ENCODE measurements around the gene ERP44.
"Not testable (repeated sequence)": the region's sequence is repeated elsewhere in the genome, so short reads cannot be mapped to it uniquely, and the experiment has no call there.

Gene ERP44

GRCh38 chr9:99998866-99999265 lies 99.9 kb downstream of the ERP44 start:
- H3K4me3 ChIP-seq (ENCODE audit: low read depth in 1 of 2, low read length in 1 of 2), result no peak overlapping the region
- TF ChIP-seq CTCF (IDR thresholded peaks at IDR 0.05), result no peak

GRCh38 chr9:99998266-99998665 lies 100.5 kb downstream of the ERP44 start:
- Histone ChIP-seq H3K27ac (no peak overlapping the region), H3K4me3 (ENCODE audit: low read depth in 1 of 2, low read length in 1 of 2) (no peak overlapping the region), H3K4me1 (ENCODE audit: control insufficient read depth in 1 of 2, insufficient read depth in 1 of 2, low read depth in 1 of 2, low read length in 1 of 2) (no peaks in the 10 kb centered on the region), H3K9me3 (no peaks in the 10 kb centered on the region), H3K27me3 (no peaks in the 10 kb centered on the region), H3K36me3 (peaks cover 5% of the 10 kb centered on the region)
- TF ChIP-seq CTCF (IDR thresholded peaks at IDR 0.05), result no peak

More at GRCh38 chr9:99998866-99999265, 99.9 kb downstream of the ERP44 start:
- Histone ChIP-seq H3K4me1 (ENCODE audit: control insufficient read depth in 1 of 2, insufficient read depth in 1 of 2, low read depth in 1 of 2, low read length in 1 of 2) (no peaks in the 10 kb centered on the region), H3K9me3 (no peaks in the 10 kb centered on the region), H3K27me3 (no peaks in the 10 kb centered on the region), H3K36me3 (peaks cover 11% of the 10 kb centered on the region), H3K27ac (no peak overlapping the region)

- H3K4me1 ChIP-seq (ENCODE audit: control insufficient read depth in 1 of 2, insufficient read depth in 1 of 2, low read depth in 1 of 2, low read length in 1 of 2); H3K9me3 ChIP-seq; H3K27me3 ChIP-seq; H3K27ac ChIP-seq; H3K36me3 ChIP-seq; H3K4me3 ChIP-seq (ENCODE audit: low read depth in 1 of 2, low read length in 1 of 2): not testable (repeated sequence)
These were observed 108.3 kb downstream of the ERP44 start for GRCh38 chr9:99990508-99990907.

DNA sequence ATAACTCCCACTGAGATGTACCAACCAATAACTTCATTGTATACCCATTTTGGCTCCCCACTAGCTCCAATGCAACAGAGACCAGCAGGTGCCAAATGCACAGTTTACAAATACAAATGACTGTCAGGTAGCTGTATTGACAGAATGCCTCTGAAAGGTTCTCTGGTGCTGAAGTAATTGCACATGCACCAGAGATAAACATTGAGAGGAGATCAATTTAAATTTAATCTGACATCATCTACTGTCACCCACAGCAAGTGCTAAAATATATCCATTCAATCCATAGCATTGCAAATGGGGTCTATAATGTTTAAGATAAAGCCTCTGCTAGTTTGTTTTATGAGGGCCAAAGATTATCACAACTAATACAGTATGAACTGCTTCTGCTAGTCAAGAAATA lies 112.2 kb downstream of the ERP44 start:
- no peak for TF ChIP-seq CTCF (IDR thresholded peaks at IDR 0.05)
- H3K36me3 ChIP-seq, result peaks cover 18% of the 10 kb centered on the region
- H3K9me3 ChIP-seq, result no peaks in the 10 kb centered on the region
- no peaks in the 10 kb centered on the region for H3K4me1 ChIP-seq (ENCODE audit: control insufficient read depth in 1 of 2, insufficient read depth in 1 of 2, low read depth in 1 of 2, low read length in 1 of 2)
- no peaks in the 10 kb centered on the region for H3K27me3 ChIP-seq
- no peak overlapping the region for H3K4me3 ChIP-seq (ENCODE audit: low read depth in 1 of 2, low read length in 1 of 2)
- H3K27ac ChIP-seq, result no peak overlapping the region

GRCh38 chr9:99980598-99980997 lies 118.2 kb downstream of the ERP44 start:
- no peak overlapping the region for H3K4me3 ChIP-seq (ENCODE audit: low read depth in 1 of 2, low read length in 1 of 2)
- no peaks in the 10 kb centered on the region for H3K9me3 ChIP-seq
- no peak for TF ChIP-seq CTCF (IDR thresholded peaks at IDR 0.05)
- peaks cover 32% of the 10 kb centered on the region for H3K36me3 ChIP-seq
- no peak overlapping the region for H3K27ac ChIP-seq
- no peaks in the 10 kb centered on the region for H3K27me3 ChIP-seq
- no peaks in the 10 kb centered on the region for H3K4me1 ChIP-seq (ENCODE audit: control insufficient read depth in 1 of 2, insufficient read depth in 1 of 2, low read depth in 1 of 2, low read length in 1 of 2)

DNA sequence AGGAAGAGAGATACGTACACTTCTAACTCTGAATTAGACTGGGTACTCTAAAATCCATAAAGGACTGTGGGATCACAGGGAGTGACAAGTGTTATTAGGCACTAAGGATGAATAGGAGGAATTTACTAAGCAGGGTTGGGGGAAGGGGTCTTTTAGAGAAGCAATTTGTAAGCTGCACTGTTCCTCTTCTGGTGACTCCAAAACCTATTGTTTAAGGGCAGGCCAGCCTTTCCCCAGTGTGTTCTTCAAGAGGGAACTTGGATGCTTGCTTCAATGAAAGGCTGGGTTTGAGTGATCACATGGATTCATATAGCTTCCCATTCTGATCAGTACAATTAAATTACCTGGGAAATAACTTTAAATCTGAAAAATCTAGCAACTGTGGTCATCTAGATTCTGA lies 120.6 kb downstream of the ERP44 start:
- no peaks in the 10 kb centered on the region for H3K9me3 ChIP-seq
- H3K36me3 ChIP-seq, result peaks cover 20% of the 10 kb centered on the region
- no peaks in the 10 kb centered on the region for H3K4me1 ChIP-seq (ENCODE audit: control insufficient read depth in 1 of 2, insufficient read depth in 1 of 2, low read depth in 1 of 2, low read length in 1 of 2)
- H3K4me3 ChIP-seq (ENCODE audit: low read depth in 1 of 2, low read length in 1 of 2), result no peak overlapping the region
- no peaks in the 10 kb centered on the region for H3K27me3 ChIP-seq
- TF ChIP-seq CTCF (IDR thresholded peaks at IDR 0.05), result no peak
- no peak overlapping the region for H3K27ac ChIP-seq
